ENCODE measurements around the gene BNIP5.

The BNIP5 gene

DNA sequence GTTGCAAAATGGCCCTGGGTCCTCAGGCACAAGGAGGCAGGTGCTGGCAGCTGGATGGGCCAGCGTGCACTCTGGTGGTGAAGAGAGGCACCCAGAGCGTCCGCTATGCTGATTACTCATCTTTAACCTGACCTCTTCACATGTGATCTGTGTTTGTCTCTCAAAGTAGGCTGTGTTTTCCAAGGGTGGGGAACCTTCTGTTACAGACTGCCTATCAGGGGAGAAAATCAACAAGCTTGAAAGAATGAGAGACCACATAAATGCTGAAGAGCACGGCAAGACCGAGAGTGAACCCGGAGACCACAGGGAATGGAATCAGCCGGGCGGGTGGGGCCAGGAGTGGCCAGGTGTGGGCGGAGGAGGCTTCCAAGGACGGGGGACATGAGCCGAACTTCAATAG, 16.2 kb downstream of the BNIP5 start:
- no peak for DNase-seq

DNA sequence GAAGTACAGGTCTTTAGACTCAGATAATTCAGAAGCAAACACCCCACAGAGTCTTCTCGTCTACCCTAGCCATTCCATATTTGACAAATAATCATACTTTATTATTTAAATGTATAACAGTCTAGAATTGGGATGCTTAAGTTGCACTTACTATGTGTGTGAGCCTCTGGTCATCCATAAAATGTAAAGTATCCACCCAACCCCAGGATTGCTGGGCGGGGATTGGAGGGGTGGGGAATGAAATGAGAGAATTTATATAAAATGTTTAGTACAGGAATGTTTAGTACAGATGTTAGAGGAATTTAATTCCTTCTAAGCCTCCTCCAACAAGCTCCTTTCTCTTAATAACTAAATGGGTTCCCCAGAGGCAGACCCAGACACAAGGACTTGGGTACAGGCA, 16.9 kb downstream of the BNIP5 start:
- no peak for DNase-seq

DNA sequence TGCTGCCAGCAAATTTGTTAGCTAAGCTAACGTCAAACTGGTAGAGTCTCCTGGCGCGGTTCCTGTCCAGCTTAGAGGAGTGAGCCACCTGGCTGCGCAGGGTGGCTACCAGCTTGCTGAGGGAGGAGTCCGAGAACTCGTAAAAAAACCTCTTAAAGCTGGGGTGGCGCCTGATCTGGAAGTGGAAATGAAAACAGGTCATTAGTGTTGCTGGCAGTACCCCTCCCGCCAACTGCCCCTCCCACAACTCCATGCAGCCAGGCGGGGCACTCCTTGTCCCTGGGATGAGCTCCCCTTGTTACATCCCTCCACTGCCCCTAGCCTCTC, 17.3 kb downstream of the BNIP5 start:
- DNase-seq, result no peak

DNA sequence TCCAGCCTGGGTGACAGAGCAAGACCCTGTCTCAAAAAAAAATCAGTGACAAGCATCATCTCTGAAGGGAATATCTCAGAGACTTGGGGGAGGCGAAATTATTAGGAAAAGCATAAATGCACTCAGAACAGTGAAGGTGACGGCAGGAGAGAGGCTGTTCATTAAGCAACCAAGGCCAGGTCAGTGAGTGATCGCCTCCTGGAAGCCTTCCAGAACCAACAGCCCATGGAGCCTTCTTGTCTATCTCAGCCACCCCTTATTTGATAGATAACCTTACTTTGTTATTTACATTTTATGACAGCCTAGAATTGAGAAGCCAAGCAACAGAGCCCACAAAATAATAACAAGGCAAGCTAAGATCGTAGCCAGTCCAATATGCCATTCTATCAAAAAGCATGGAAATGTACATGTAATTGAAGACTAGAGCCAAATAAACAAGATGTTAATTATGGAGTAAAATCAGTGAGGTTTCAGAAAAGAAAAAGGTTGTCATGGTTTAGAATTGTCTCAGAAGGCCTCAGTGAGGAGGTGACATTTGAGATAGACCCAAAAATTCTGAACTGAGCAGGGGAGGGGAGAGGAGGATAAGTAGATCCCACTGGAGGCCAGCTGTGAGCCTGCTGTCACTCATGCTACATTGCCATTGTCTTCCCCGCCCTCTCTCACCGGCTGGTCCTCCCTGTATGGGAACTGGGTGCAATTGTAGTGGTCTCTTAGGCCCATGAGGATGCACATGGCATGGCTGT, 17.8 kb downstream of the BNIP5 start:
- DNase-seq, result no peak

DNA sequence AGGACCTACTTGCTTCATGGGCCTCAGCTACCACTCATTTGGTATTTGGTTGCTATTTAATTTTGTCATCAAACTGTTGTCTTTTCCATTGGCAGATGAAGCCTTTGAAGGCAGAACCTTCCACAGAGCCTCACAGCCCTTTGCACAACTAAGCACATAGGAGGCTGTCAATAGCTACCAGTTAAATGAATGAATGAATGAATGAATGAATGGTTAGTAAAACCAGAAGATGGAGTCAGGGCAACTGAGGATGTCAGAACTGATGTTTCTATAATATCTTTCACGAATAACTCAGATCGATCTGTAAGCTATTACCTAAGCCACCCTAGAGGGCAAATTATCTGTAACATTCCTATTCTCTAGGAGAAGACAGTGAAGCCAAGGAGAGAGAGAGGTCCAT, 19.1 kb downstream of the BNIP5 start:
- no peak for DNase-seq

DNA sequence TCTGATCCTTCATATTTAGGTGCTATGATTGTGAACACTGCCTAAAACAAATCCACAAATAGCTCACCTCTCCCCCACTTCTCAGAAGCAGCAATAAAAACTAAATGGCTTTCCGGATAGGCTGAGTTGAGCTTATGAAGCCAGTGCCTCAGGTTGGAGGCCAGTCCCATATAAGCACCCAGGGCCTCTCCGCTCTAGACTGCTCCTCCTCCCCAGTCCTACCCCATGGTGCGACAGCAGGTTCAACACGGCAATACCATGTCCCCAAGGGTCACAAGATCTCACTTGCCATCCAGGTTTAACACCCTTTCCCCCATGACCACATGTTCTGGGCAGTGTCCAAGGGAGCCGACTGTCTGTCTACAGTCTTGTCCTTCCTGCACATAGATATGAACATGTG, 20.8 kb downstream of the BNIP5 start:
- DNase-seq, result no peak

DNA sequence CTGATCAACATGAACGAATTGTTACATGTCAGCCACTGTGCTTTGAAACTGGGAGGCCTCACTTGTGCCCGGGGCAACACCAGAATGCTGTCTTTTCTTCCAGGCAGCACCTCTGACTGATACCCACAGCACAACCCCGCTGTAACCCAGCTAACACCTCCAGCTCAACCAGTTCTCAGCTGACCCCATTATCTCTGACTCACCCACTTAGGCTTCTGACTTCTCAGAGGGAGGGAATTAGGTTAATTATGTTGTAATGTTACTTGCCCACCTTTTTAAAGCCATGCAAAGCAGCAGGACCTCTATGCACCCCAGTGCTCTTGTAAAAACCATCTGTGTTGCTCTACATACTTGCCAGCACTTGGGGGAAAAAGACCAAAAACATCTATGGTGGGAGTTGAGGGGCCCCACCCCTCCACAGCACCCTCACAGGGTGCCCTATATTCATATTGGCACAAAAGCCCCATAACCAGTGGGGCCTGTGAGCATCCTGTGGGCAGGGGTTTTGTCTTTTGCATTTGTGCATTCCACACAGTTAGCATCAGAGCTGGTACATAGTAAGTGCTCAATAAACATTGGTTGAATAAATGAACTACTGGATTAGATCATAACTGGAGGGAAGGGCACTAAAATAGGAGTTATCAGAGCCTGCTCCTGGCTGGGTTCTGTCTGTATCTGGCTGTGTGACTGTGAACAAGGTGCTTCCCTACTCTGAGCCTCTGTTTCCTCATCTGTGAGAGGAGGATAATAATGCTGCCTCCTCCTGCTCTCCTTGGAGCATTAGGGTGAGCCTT, 22.3 kb downstream of the BNIP5 start:
- no peak for DNase-seq

DNA sequence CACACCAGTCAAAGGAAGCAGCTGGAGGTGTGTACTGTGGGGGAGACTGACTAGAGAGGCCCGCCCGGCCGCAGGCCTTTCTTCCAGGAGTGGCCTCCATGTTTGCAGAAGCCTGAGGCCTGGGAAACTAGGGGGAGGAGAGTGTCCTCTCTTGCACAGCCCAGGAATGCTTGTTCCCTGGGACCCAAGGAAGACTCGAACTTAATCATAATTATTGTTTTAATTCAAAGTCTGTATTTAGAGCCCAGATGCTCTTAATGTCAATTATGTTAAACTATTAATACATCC, 23.1 kb downstream of the BNIP5 start:
- no peak for DNase-seq

DNA sequence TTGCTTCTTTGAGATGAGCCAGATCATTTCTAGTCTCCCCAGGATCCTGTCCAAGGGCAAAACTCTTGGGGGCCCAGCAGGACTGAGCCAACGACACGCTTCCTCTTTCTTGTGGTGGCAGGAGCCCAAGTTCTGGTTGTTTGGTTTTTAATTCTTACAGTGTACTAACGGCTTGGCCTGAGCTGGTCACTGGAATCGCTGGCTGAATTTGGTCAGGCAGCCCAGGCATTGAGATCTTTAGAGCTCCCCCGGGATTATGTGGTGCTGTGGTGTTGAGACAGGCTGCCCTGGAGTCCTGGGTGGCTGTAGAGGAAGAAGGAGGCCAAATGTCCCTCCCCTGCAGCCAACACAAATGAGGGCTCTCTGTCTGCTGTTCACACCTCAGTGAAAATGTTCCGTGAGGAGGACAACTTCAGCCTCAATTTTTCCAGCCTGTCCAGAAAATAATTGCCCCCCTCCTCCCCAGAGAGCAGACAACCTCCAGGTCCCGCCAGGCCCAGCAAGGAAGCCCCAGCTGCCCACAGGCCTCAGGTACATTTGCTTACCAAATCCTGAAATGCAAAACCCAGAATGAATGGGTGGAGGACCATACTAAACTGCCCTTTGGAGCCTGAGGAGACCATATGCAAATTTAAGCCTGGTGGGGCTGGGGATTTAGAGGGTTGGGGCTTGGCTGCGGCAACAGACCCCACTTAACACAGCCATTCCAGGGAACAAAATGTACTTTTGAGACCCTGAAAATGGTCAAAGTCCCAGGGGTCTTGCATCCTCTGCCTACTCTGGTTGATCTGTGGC, 23.6 kb downstream of the BNIP5 start:
- no peak for DNase-seq

DNA sequence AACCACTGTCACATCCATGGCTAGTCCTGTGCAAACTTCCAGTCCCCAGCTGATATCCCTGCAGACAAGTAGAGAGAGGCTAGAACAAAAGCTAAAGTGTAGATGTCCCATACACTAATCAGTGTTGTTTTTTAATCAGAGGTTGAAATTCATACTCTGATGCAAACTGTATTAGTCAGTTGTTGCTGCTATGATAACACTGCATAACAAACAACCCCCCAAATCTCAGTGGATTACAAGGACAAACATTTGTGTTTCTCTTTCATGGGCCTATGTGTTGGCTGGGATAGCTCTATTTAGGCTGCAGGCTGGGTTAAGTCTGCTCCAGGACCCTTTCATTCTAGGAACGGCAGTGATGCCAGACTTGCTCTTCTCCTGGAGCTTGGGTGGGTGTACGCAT, 26.8 kb downstream of the BNIP5 start:
- no peak for DNase-seq

DNA sequence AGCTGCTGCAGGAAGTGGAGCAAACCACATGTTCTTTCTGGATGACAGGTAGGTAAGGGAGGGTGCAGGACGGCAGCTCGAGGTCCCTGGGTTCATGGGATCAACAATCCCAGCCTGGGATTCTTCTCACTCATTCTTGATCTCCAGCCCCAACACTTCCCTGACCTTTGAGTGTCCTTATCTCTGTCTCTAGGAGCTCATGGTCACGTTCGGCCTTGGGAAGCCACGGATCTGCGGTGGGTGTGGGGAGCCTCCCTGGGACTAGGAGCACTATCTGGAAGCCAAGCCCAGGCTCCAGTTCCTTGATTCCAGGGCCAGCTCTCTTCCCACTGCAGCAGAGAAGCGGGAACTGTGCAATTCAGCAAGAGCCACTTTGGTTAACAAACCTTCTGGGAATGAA, 27.5 kb downstream of the BNIP5 start:
- no peak for DNase-seq

DNA sequence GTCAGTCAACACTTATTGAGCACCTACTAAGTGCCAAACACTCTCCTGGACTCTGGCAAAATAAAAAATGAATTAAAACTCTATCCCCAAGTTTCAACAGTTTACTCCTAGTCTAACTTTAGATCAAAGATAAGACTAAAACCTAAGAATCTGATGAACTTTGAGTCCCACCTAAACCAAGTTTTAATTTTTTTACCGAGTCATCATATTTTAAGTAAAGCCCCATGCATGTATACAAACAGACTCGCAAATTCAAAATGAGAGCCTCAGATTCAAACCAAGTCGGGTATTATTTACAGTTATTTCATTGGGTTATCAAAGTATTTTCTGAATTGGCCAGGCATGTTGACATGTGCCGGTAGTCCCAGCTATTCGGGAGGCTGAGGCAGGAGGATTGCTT, 28.2 kb downstream of the BNIP5 start:
- DNase-seq, result no peak

DNA sequence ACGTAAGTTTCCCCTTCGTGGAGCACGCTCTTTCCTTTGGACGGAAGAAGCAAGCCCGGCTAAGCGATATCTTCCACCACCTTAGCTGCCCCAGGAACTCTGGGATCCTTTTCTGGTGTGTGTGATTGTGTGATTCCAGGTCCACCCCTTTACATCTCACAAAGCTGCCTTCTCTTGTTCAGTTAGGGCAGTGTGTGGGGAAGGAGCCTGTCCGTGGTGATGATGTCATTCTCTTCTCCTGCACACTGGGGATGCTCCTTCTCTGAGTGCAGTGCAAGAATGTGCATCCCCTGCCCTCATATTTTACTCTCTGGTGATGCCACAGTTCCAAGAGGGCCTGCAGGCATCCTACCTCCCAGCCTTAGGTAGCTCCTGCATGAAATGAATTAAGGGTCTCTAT, 30.3 kb downstream of the BNIP5 start:
- no peak for DNase-seq

DNA sequence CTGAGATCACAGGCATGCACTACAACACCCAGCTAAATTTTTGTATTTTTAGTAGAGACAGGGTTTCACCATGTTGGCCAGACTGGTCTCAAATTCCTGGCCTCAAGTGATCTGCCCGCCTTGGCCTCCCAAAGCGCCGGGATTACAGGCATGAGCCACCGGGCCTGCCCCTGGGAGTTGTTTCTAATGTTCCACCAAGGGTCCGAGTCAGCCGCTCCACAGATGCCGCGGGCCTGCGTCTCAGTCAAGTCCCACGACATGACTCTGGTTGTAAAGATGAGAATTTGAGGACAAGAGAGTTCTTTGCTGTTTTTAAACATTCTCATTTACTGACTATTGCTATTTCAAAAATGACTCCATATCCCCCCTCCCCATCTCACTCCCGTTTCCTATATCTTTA, 30.8 kb downstream of the BNIP5 start:
- no peak for DNase-seq

DNA sequence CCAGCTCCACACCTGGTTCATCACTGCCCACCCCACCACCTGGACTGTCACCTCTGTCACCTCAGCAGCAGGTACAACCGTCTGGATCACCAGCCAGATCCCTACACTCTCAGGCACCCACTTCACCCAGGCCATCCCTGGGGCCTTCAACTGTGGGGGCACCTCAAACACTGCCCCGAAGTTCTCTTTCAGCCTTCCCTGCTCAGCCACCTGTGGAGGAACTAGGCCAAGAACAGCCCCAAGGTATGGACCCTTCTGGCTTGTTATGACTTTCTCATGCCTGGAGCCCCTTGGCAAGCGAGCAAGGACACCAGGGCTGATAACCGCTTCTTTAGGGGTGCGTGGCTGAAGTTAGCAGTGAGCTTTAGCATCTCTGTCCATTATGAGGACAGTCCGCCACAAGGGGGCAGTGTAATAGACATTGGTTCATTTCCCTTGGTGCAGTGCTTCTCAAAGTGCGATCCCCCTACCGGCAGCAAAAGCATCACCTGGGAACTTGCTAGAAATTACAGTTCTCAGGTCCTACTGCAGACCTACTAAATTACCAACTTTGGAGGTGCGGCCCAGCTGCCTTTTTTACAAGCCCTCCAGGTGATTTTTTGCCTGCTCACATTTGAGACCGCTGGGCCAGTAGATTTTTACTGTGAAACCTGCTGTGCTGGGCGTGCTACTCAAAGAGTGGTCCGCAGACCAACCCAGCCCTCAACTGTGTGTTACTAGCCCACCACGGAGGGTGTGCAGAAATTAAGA, 34.3 kb downstream of the BNIP5 start:
- DNase-seq, result peak; percentile 95

DNA sequence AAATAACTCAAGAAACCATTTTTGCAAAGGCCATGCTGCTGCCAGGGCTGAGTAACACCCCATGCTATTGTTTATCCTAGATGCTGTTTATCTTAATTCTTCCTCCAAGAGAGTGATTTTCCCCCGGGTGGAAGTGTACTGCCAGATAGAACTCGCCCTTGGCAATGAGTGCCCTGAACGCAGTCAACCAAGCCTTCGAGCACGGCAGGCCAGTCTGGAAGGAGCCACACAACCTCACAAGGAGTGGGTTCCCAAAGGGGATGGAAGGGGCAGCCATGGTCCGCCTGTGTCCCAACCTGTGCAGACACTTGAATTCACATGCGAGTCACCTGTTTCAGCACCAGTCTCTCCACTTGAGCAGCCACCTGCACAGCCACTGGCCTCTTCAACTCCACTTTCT, 34.9 kb downstream of the BNIP5 start:
- DNase-seq, result no peak

DNA sequence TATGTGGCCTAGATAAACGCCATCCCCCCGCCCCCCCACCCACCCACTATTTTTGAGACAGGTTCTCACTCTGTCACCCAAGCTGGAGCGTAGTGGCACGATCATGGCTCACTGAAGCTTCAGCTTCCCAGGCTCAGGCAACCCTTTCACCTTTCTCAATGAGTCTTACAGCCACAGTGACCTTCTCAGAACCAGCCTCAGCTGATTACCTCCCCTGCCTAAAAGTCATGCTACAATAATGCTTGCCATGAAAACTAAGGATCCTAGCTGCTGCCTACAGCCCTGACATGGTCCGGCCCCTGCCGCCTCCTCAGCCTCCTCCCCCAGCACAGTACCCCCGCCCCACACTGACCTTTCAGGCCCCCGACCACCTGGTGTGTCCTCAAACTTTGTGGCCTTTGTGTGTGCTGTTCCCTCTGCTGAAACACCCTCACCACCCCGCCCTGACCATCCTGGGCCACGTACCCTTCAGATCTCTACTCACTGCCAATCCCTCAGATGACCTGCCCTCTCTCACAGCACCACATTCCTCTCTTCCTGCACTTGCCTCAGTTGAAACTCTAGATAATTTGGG, 35.5 kb downstream of the BNIP5 start:
- DNase-seq, result no peak

DNA sequence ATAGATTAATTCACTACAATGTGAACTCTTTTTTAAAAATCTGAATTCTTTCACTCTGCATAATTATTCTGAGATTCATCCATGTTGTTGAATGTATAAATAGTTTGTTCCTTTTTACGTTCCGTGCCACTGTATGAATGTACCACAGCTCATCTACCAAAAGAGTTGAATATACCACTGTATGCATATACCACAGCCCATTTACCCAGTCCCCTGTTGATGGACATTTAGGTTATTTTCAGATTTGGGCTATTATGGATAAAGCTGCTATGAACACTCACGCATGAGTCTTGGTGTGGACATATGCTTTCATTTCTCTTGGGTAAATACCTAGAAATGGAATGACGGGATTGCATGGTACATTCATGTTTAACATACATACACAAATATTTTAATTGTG, 38.7 kb downstream of the BNIP5 start:
- no peak for DNase-seq

DNA sequence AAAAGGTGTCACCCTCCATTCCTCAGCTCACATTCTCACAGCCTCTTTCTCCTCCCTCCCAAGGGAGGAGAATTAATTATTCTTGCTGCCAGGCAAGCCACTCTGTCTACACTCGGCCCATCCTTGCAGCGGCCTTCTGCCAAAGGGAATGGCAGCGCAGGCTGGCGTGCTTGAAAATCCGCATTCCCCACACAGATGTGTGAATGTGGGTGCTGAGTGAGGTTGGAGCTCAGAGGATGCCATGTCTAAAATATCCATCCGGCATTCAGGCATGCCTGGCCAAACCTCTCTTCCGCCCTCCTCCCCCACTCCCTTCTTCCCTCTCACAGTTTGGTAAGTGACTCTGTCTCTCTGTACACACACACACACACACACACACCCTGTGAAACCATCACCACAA, 39.2 kb downstream of the BNIP5 start:
- DNase-seq, result no peak

DNA sequence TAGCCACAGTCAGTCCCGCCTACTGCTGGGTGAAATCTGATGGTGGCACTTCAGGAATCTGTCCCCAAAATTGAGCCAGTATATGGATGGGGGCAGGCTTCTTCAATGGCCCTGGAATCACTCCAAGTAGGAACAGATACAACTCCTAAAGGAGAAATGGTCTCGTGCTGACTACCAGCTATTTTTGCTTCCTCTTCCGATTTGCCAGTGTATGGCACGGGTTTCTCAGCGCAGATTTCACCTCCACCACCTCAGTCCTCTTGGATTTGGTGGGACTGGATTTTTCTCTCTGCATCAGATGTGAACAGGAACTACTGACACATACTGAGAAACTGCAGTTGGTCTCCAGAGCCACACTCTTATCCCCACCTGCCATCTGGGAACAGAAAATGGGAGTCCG, 39.6 kb downstream of the BNIP5 start:
- DNase-seq, result no peak

DNA sequence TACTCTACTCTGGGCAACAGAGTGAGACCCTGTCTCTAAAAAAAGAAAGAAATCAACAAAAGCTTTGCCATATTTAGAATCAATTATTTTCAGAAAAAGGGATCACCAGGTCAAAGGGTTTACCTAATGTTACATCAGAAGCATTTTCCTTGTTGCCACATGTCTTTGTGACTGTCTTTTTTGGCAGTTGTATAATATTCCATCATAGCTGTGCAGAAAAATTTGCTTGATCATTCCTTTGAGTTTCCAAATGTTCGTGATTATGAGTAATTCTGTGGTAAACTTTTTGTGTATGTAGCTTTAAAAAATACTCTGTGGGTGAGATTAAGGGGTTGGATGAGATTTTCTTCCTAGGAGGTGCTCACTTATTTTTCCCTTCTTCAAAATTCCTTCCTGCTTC, 40.4 kb downstream of the BNIP5 start:
- DNase-seq, result no peak

DNA sequence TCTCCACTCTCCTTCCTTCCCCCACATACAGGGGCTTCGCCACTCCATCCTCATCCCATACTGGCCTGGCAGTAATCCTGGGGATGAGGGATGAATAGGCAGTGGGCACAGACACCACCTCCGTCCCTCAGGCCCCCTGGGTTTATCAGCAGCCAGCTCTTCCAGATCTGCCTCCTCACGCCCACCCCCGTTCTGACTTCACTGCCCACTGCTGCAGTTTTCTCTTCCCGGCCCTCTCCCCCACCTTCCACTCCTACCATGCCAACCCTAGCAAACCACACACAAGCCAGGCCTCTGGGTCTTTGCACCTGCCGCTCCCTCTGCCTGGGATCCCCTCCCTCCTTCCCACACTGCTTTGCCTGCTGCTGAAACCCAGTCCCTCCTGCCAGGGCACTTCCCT, 44.5 kb downstream of the BNIP5 start:
- DNase-seq, result no peak

All from effector CD4-positive, alpha-beta T cell (primary cell).